Activated CD8-positive, alpha-beta memory T cell treated with anti-CD3 and anti-CD28 coated beads for 48 hours (primary cell): ENCODE measurements around the gene FCRL3.
"Not testable (repeated sequence)": the region's sequence is repeated elsewhere in the genome, so short reads cannot be mapped to it uniquely, and the experiment has no call there.

Experiments used
- DNase-seq, 3 experiments: peaks; one replicate each; pipeline ENCODE4 v3.0.0-alpha.2; 2020; ENCODE audit warnings: low read depth in 2 of 3, low spot score in 2 of 3

The FCRL3 gene

GRCh38 chr1:157700732-157701131, at the start of gene FCRL3:
FCRL3 (minus strand) TSS chr1:157700769; CDS start chr1:157700489, 280 bp downstream.
- no peak for DNase-seq

GRCh38 chr1:157748262-157748817, 47.8 kb upstream of the FCRL3 start:
- DNase-seq: no peak

- no peak for DNase-seq
Measured at GRCh38 chr1:157739229-157739901, 38.8 kb upstream of the FCRL3 start.

GRCh38 chr1:157735991-157736390, 35.4 kb upstream of the FCRL3 start:
- not testable (repeated sequence) for DNase-seq

- DNase-seq: no peak
Measured at GRCh38 chr1:157734321-157734720, 33.8 kb upstream of the FCRL3 start.

GRCh38 chr1:157732755-157733154, 32.2 kb upstream of the FCRL3 start:
- DNase-seq: no peak

GRCh38 chr1:157725221-157725577, 24.6 kb upstream of the FCRL3 start:
- no peak for DNase-seq

- no peak for DNase-seq
Measured at GRCh38 chr1:157724537-157725220, 24.1 kb upstream of the FCRL3 start.

- no peak for DNase-seq
Measured at GRCh38 chr1:157723157-157723556, 22.6 kb upstream of the FCRL3 start.

GRCh38 chr1:157721985-157722384, 21.4 kb upstream of the FCRL3 start:
- no peak for DNase-seq

- DNase-seq: no peak
Measured at GRCh38 chr1:157715736-157716135, 15.2 kb upstream of the FCRL3 start.

GRCh38 chr1:157711802-157712201, 11.2 kb upstream of the FCRL3 start:
- DNase-seq: no peak

- DNase-seq: no peak
Measured at GRCh38 chr1:157704878-157705277, 4.3 kb upstream of the FCRL3 start.

- DNase-seq: no peak
Measured at GRCh38 chr1:157703981-157704380, 3.4 kb upstream of the FCRL3 start.

GRCh38 chr1:157702308-157702825, 1.8 kb upstream of the FCRL3 start:
- DNase-seq: no peak

- DNase-seq: no peak
Measured at GRCh38 chr1:157700305-157700704, 264 bp downstream of the FCRL3 start.

- DNase-seq: no peak
Measured at GRCh38 chr1:157697781-157698569, 2.6 kb downstream of the FCRL3 start.

GRCh38 chr1:157696966-157697628, 3.5 kb downstream of the FCRL3 start:
- DNase-seq: no peak

GRCh38 chr1:157695417-157695816, 5.2 kb downstream of the FCRL3 start:
- DNase-seq: no peak

GRCh38 chr1:157691285-157691920, 9.2 kb downstream of the FCRL3 start:
- DNase-seq: no peak
